HTR-8/SVneo (cell line): ENCODE results near the gene BECN2.
A peak's percentile ranks its signal among the peaks of the same experiment; 100 is the strongest.

ENCODE experiments used
- DNase-seq: peaks from one replicate; pipeline ENCODE4 v3.0.0; 2011; ENCODE audit warnings: low spot score, mixed read lengths; ENCODE audit not compliant: insufficient read length
- FAIRE-seq: peaks from 2 replicates; lab custom pipeline; 2011; peaks lifted over from hg19 to GRCh38; lab: Jason Lieb, UNC

Gene BECN2

GRCh38 chr1:241957692-241958494 is at the start of gene BECN2:
Gene BECN2, plus strand, starts transcription at chr1:241957767. Its CDS starts 0 bp downstream, at chr1:241957767.
- DNase-seq = no peak
- FAIRE-seq = no peak

- FAIRE-seq (no peak), DNase-seq (no peak)
Observed at GRCh38 chr1:241916196-241916595, 41.4 kb upstream of the BECN2 start.

DNA sequence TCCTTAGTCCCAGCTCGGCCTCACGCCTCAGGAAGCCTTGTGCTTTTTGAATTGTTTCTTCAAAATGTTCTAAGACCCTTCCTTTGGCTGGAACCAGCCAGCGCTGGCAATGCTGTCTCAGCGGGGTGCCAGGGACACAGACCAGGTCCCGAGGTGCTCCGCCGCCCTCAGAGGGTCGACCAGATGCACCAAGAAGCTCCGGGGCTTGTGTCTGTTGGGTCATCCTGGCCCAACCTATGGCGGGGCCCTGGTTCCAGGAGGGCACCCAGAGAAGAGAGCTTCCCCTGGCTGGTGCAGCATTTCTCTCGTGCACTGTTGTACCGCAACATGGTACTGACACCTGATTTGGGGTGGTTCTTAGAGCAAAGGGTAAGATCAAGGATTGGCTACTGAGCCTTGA is 40.1 kb upstream of the BECN2 start:
- no peak for FAIRE-seq
- DNase-seq = no peak

DNA sequence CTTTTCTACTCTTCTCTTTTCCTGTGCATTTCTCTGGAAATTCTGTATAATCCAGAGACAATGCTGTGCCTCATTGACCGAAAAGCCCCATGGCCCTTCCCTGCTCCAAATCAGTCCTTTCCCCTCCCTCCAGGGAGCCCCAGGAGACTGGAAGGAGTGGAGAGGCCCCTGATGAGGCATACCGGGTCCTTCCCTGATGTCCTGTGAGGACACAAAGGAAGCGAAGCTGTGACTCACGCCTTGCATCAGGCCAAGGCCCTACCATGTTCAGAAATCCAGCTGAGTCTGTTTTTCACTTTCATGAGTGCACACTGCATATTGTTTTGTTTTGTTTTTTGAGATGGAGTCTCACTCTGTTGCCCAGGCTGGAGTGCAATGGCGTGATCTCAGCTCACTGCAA is 38.7 kb upstream of the BECN2 start:
- peak; percentile 61 for DNase-seq
- no peak for FAIRE-seq

DNA sequence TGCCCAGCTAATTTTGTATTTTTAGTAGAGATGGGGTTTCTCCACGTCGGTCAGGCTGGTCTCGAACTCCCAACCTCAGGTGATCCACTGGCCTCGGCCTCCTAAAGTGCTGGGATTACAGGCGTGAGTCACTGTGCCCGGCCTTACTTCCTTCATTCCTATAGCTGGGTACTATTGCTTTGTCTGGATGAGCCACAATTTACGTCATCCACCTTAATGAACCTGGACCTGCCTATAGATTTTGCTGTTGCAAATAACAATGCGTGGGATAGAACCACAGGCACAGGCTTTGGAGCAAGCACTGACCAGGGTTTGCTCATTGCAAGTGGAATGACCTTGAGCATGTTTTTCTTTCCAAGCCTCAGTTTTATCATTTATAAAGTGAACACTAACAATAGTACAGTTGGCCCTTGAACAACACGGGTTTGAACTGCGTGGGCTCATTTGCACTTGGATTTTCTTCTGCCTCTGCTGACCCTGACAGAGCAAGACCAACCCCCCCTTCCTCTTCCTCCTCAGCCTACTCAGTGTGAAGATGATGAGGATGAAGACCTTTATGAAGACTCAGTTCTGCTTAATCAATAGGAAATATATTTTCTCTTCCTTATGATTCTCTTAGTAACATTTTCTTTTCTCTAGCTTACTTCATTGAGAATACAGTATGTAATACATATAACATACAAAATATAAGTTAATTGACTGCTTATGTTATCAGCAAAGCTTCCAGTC is 33.3 kb upstream of the BECN2 start:
- no peak for FAIRE-seq

GRCh38 chr1:241926141-241926540 is 31.4 kb upstream of the BECN2 start:
- DNase-seq (no peak), FAIRE-seq (no peak)

More for the DNA sequence above, 33.3 kb upstream of the BECN2 start:
- DNase-seq = no peak

DNA sequence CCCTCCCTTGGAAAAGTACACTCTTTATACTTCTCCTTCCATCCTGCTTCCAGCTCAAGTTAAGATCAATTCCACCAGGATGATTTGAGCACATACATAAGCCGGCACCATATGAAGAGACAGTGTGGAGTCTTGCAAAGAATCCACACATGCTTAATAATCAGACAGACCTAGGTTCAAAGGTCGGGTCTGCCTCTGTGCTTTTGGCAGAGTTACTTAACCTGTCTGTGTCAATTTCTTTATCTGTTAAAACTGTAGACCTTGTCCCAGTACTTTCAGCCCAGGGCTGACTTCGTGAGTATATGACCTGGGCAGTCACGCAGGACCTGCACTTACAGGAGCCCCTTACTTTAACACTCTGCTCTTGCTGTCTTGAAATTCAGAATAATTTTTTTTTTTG is 30.2 kb upstream of the BECN2 start:
- DNase-seq = no peak
- no peak for FAIRE-seq

DNA sequence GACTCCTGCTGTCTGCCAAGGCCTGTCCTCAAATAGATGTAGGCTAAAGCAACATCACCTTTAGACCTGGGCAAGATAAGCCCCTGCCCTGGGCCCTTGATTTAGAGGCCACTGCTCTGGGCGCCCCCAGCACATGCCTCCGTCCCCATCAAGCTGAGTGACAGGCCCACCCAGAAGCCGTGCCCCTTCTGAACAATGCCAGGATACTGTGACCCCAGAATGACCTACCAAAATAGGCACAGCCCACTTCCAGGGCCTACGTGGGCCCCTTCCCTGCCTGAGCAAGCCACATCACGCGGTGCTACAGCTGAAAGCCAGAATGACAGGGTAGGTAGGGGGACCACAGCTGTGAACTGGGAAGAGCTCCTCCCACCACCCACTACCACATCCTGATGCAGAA is 24.7 kb upstream of the BECN2 start:
- no peak for DNase-seq
- no peak for FAIRE-seq

DNA sequence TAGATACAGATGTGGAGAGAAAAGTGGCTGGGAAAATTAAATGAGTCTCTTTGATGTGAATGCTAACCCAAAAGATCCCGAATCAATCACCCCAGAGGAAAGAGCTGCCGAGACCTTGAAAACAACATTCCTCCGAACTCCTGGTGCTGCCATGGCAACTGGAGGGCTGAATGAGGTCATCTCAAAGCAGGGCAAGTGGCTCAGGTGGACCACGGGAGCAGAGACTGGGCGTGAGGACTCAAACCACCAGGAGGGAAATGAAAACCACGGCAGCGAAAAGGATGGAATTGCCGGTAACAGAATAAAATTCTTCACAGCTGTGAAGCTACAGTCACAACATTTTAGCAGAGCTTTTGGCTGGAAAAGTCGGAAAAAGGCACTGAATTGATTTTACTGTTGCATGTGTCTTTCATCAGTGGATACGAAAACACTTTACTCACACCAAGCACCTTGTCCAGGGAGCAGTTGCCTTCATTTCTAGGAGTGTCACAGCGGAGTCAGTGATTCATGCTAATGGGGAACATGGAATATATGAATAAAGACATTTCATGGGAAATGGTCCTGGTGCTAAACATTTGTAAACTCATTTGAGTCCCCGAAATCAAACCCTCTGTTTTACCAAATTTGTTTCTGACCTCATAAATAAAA is 23.2 kb upstream of the BECN2 start:
- DNase-seq (no peak), FAIRE-seq (no peak)

DNA sequence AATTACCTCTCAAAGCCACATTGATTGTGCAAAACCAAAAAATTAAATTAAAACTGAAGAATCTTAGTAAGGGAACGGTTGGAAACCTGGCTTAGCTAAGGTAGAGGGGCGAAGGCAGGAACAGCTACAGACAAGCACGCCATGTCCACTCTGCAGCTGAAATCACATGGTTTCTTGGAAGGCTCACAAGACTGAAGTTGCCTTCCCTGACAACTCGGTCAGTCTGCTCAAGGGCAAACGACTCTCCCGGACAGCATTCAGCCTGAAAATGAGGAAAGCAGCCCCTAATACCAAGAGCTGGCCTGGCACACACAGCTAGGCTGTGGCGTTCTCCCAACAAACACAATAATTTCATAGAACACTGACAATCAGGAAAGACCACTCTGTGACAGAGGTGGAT is 22.7 kb upstream of the BECN2 start:
- DNase-seq = no peak
- no peak for FAIRE-seq

DNA sequence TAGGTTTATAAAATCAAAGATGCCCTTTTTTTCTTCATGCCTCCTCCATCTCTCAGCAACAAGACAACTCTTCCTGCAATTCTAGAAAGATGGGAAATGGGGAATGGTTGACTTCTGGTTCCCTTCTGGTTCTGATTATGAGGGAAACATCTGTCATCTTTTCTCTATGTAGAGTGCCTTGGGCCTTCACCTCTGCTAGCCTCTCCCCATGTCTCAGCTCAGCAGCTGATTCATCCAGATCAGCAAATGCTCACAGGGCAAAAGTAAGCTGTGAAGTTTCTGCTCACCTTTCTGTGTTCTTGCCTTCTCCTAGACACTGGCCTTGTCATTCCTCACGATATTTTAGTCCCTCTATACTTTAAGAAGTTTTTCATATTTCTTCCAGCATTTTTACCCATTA is 17.8 kb upstream of the BECN2 start:
- no peak for DNase-seq
- FAIRE-seq = no peak

DNA sequence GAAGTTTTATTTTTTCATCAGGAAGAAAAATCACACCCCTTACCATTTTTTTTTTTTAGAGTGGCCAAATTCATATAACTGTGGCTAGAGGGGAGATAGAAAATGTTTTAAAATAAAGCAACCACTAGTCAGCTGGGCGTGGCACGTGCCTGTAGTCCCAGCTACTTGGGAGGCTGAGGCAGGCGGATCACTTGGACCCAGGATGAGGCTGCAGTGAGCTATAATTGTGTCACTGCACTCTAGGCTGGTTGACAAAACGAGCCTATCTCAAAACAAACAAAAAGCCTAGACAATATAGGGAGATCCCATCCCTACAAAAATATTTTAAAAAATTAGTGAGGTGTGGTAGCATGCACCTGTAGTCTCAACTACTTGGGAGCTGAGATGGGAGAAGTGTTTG is 14.8 kb upstream of the BECN2 start:
- DNase-seq (no peak), FAIRE-seq (no peak)

DNA sequence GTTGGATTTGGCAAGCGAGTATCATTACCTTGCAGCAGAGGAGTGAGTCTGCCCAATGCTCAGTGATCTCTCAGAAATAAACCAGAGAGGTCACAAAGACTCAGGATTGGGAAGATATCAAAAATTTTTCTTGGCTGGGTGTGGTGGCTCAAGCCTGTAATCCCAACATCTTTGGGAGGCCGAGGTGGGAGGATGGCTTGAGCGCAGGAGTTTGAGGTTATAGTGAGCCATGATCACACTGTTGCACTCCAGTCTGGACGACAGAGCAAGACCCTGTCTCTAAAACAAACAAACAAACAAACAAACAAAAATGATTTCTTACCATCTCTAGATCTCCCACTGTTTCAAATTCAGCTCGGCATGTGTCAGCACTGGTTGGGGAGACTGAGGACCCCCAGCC is 13.3 kb upstream of the BECN2 start:
- DNase-seq (no peak), FAIRE-seq (no peak)

DNA sequence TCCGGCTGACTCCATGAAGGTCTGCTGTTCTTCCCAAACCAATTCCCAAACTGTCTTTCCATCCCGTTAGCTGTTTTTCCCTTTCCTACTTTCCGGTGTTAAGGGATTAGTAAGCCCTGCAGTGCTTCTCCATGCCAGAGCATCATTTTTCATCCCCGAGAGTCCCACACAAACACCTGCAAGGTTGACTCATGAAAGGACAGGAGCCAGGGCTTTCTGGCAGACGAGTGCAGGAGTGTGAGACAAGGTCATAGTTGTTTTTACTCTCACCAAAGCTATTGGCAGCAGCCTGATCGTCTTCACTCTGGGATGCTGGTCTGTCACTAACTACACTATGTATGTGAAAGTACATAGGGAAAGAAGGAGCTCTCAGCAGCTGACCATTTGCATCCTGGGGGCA is 10.2 kb upstream of the BECN2 start:
- FAIRE-seq (no peak), DNase-seq (no peak)

DNA sequence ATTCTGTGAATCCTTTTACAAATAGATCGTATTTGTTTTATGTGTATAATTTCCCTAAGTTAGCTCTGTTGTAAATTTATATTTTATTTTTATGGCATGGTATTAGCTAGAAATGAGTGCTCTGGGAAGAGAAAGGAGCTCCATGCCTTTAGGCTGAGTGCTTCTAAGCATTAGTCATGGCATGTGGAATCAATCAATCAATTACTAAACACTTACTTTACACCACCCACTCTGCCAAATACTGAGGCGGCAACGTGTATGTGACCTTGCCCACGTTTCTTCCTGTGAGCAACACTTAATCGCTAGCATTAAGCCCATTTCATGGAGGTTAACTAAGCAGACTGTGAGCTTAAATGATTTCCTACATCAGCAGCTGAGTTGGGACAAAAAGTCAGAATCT is 7.2 kb upstream of the BECN2 start:
- FAIRE-seq (no peak), DNase-seq (no peak)

GRCh38 chr1:241962153-241962552 is 4.6 kb downstream of the BECN2 start:
- DNase-seq = no peak
- FAIRE-seq = no peak

DNA sequence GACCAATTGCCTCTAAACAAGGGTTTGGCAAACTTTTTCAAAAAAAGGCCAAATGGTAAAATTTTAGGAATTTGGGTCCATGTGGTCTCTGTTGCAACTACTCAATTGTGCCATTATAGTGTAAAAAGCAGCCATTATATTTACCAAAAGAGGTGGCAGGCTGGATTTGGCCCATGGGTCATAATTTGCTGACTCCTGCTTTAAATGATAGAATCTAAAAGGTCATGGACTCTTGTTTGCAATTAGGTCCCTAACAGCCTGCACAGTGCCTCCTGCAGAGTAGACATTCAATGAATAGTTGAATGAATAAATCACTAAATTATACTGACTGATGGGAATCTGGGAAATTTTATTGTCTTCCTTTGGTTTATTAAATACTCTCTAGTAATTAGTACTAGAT is 6.2 kb downstream of the BECN2 start:
- FAIRE-seq = no peak
- DNase-seq = no peak

DNA sequence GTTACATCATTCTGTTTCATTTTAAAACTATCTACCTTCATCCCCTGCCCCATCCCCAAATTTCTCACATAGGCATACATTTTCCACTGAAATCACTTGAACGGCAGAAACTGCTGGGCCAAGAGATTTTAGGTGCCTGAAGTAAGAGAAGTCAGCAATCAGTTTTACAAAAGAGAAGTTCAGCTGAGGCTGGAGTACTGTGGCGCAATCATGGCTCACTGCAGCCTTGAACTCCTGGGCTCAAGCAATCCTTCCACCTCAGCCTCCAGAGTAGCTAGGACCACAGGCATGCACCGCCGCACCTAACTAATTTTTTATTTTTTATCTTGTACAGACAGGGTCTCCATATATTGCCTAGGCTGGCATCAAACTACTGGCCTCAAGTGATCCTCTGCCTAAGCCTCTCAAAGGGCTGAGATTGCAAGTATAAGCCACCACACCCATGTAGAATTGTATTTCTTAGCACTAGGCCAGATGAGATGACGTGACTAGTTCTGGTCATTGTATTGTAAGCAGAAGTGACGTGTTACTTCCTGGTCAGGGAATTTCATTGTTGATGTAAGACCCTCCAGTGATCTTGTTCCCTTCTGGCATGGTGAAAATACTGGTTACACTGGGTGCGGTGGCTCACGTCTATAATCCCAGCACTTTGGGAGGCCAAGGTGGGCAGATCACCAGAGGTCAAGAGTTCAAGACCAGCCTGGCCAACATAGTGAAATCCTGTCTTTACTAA is 7.1 kb downstream of the BECN2 start:
- DNase-seq (no peak), FAIRE-seq (no peak)

- no peak for DNase-seq
- no peak for FAIRE-seq
Observed at GRCh38 chr1:241968611-241969010, 11.0 kb downstream of the BECN2 start.

DNA sequence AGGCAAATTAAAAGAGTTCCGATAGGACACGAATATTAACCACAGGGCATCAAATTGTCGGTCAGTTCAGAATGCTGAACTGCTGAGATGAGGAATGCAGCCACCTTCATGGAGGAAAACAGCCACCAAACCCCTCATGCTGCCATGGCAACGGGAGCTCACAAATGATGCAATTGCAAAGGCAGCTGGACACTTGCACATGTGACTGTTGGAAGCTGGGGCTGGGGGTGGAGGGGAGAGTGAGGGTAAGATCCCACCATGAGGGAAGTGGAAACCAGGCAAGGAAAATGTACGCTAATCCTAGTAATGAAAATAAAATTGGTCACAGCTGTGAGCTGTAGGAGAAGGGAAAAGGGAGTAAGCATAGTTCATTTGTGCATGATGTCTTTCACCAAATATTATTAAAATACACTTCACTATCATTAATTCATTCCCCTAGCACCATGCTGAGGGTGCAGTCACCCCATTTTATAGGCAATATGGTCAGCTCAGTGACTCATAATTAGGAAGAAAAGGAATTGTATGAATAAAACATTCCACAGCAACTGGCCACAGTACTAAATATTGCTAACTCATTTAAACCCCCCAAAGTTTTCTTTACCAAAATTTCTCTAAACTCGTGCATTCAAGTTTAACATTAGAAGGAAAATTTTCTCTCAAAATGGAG is 15.3 kb downstream of the BECN2 start:
- no peak for FAIRE-seq
- DNase-seq = peak; percentile 41
